Stimulated activated CD4-positive, alpha-beta T cell treated with anti-CD3 and anti-CD28 coated beads, Interleukin-1b, Interleukin-23, amount 100 ng/mL, for 24 hours (primary cell): ENCODE results near the gene LIPG.
"Not testable (repeated sequence)": the region's sequence is repeated elsewhere in the genome, so short reads cannot be mapped to it uniquely, and the experiment has no call there.

ENCODE experiments used
- DNase-seq, 4 experiments: peaks; one replicate each; pipeline ENCODE4 v3.0.0-alpha.2; 2020; ENCODE audit warnings: low read depth in 4 of 4, low spot score in 1 of 4

Gene LIPG

GRCh38 chr18:49561289-49562193 lies at the start of gene LIPG:
Gene LIPG, plus strand, starts transcription at chr18:49562057. Its CDS starts 252 bp downstream, at chr18:49562309.
- peak in 3 of 4 experiments; percentile 9 to 25 (median 18) for DNase-seq

- DNase-seq: not testable (repeated sequence)
These were observed 49.0 kb upstream of the LIPG start for GRCh38 chr18:49512876-49513275.

GRCh38 chr18:49514577-49514976 lies 47.3 kb upstream of the LIPG start:
- no peak for DNase-seq

GRCh38 chr18:49515003-49515402 lies 46.9 kb upstream of the LIPG start:
- not testable (repeated sequence) for DNase-seq

GRCh38 chr18:49515516-49515915 lies 46.3 kb upstream of the LIPG start:
- no peak for DNase-seq

GRCh38 chr18:49517483-49517882 lies 44.4 kb upstream of the LIPG start:
- DNase-seq: no peak

GRCh38 chr18:49519101-49519971 lies 42.5 kb upstream of the LIPG start:
- no peak for DNase-seq

- no peak for DNase-seq
These were observed 41.2 kb upstream of the LIPG start for GRCh38 chr18:49520661-49521145.

GRCh38 chr18:49521216-49521835 lies 40.5 kb upstream of the LIPG start:
- no peak for DNase-seq

- not testable (repeated sequence) for DNase-seq
These were observed 38.2 kb upstream of the LIPG start for GRCh38 chr18:49523580-49524093.

GRCh38 chr18:49524349-49524748 lies 37.5 kb upstream of the LIPG start:
- DNase-seq: no peak

- no peak for DNase-seq
These were observed 36.9 kb upstream of the LIPG start for GRCh38 chr18:49524951-49525350.

GRCh38 chr18:49525981-49526380 lies 35.9 kb upstream of the LIPG start:
- DNase-seq: no peak

- DNase-seq: no peak
These were observed 34.1 kb upstream of the LIPG start for GRCh38 chr18:49527631-49528327.

- no peak for DNase-seq
These were observed 32.3 kb upstream of the LIPG start for GRCh38 chr18:49529596-49529995.

- DNase-seq: no peak
These were observed 30.1 kb upstream of the LIPG start for GRCh38 chr18:49531678-49532153.

- DNase-seq: no peak
These were observed 26.8 kb upstream of the LIPG start for GRCh38 chr18:49534846-49535601.

- DNase-seq: no peak
These were observed 24.5 kb upstream of the LIPG start for GRCh38 chr18:49537232-49537896.

GRCh38 chr18:49544362-49544761 lies 17.5 kb upstream of the LIPG start:
- DNase-seq: no peak
